Right lobe of liver (tissue), 6 donors: ENCODE results near the gene ITPR3. TPM values are rescaled to one million over a fixed set of nuclear protein-coding genes. Genes with fewer than 3 reads are reported as not detected.
A peak's percentile ranks its signal among the peaks of the same experiment; 100 is the strongest.

ENCODE experiments used
- ATAC-seq, 4 donors: fragments of 200-7000 bp; cut with Tn5 transposase; one replicate each; pipeline ENCODE4 v1.9.1; 2020; ENCODE audit warnings: mild to moderate bottlenecking in 4 of 4, moderate library complexity in 4 of 4
- DNase-seq, 3 donors: peaks; one replicate each; pipeline ENCODE4 v3.0.0-alpha.2; 2020
- H3K27ac ChIP-seq, 3 donors: fragments of 200-600 bp; one replicate each; pipeline ENCODE4 v1.8.0; 2022
- H3K27me3 ChIP-seq, 2 donors: fragments of 200-600 bp; one replicate each; pipeline ENCODE4 v1.8.0; 2022
- H3K36me3 ChIP-seq, 4 donors: fragments of 200-600 bp; sonication (generic) in 1 of 4; one replicate each; pipeline versions ENCODE4 v1.5.1 to v1.8.0; 2017 to 2022; ENCODE audit warnings: control low read depth in 1 of 4
- H3K4me1 ChIP-seq, 4 donors: fragments of 200-600 bp; sonication (generic) in 1 of 4; one replicate each; pipeline versions ENCODE4 v1.5.1 to v1.8.0; 2017 to 2022; ENCODE audit warnings: control low read depth in 1 of 4
- H3K4me3 ChIP-seq, 3 donors: fragments of 200-600 bp; one replicate each; pipeline ENCODE4 v1.8.0; 2022
- H3K9me3 ChIP-seq, 4 donors: fragments of 200-600 bp; sonication (generic) in 1 of 4; one replicate each; pipeline versions ENCODE4 v1.5.1 to v1.8.0; 2017 to 2022; ENCODE audit warnings: control low read depth in 1 of 4
- POLR2A ChIP-seq: fragments of 450-650 bp; IDR thresholded peaks from one replicate; pipeline ENCODE4 v1.6.1; 2017; ENCODE audit warnings: antibody characterized with exemption, mild to moderate bottlenecking
- WGBS: methylation state at CpG from one replicate; pipeline ENCODE4 v1.1.6; 2018; ENCODE audit warnings: low coverage, low lambda C conversion rate; ENCODE audit not compliant: insufficient coverage; ENCODE audit errors: missing lambda C conversion rate; 5-methylcytosine and 5-hydroxymethylcytosine counted together
- intact Hi-C, 2 donors: fragments of 100-400 bp; cut with DNase I; formaldehyde crosslinking; loops; one replicate each; pipeline versions ENCODE4 v1.11.2 to v1.14.1; 2022
- total RNA-seq, 6 experiments: library from RNA; depleted of rRNA in 2 of 6; stranded (reverse); fragments of >200 nt in 2 of 6; fragmentation: NEBNext Ultra II Directional in 3 of 6; extraction: Animal tissue kit (Norgen Biotek cat#: 25700) in 3 of 6; gene quantifications; one replicate each; pipeline versions ENCODE4 v1.1.0 to v1.2.4, GENCODE V29; 2016 to 2023
- TF ChIP-seq, protein P1 (sequence below), 4 donors: fragments of 200-600 bp in 3 of 4; fragments of 450-650 bp in 1 of 4; IDR thresholded peaks; one replicate each; pipeline versions ENCODE4 v1.5.1 to v1.8.0; 2016 to 2022; ENCODE audit warnings: antibody characterized with exemption in 4 of 4, mild to moderate bottlenecking in 2 of 4
- donor health status: DM: no; HTN: yes; CAD: no.
- donor health status: DM: no; HTN: no; CAD: no.
- donor health status: DM: no; HTN: no; CAD: no.
- donor health status: DM: no; HTN: yes; CAD: no.
- donor health status: DM: no; HTN: yes; CAD: no.

ITPR3 gene
- total RNA-seq, 6 experiments from 2014 or later: 0.79 to 3.5 (median 1.6) TPM

DNA sequence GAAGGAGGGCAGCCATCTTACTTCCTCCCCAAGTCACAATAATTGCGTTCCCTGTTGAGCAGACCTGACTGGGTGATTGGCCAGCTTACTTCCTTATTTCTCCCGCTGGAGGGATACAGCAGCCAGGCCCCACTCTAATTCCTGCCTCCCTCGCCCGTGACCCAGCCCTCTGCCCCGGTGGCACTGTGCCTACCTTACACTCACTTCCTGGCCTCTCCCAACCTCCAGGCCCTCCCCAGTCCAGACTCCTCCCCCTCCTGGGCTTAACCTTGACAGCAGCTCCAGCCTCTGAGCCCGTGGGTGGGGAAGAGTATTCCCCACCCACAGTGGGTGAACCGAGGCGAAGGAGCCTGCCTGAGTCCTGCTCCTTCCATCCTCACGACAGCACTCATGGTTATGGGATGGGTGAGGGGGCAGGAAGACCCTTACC is 44.0 kb upstream of the ITPR3 start:
- WGBS: 47% methylated on average over 8 of the region's 9 CpGs
- peak; percentile 34 to 51 (median 44) for ATAC-seq
- intact Hi-C loops: no loop called here

DNA sequence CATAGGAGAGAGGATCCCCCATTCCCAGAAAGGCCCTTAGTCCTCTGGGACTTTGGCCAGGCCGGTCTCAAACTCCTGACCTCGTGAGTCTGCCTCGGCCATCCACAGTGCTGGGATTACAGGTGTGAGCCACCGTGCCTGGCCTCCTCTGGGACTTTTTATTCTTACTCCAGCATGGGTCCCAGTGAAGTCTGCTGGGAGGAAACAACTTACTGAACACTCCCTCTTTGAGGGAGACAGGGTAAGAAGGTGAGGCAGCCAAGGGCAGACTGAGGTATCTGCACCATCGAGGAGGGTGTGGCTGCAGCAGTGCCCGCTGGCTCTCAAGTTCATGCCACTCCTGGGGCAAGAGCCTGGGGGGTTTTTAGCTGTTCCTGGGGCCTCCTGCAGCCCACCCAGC is 43.4 kb upstream of the ITPR3 start:
- DNase-seq (no peak), ATAC-seq (no peak)
- Histone ChIP-seq H3K4me3 (no peak overlapping the region), H3K27me3 (no peaks in the 10 kb centered on the region), H3K4me1 (peaks cover 0 to 9% (median 0%) of the 10 kb centered on the region in 4 donors), H3K36me3 (peaks cover 0 to 18% (median 7%) of the 10 kb centered on the region in 4 donors), H3K9me3 (no peaks in the 10 kb centered on the region), H3K27ac (peak overlapping the region in 1 of 3 donors; percentile 51)
- intact Hi-C loops: no loop called here
- TF ChIP-seq POLR2A: no peak
- TF ChIP-seq, protein P1, sequence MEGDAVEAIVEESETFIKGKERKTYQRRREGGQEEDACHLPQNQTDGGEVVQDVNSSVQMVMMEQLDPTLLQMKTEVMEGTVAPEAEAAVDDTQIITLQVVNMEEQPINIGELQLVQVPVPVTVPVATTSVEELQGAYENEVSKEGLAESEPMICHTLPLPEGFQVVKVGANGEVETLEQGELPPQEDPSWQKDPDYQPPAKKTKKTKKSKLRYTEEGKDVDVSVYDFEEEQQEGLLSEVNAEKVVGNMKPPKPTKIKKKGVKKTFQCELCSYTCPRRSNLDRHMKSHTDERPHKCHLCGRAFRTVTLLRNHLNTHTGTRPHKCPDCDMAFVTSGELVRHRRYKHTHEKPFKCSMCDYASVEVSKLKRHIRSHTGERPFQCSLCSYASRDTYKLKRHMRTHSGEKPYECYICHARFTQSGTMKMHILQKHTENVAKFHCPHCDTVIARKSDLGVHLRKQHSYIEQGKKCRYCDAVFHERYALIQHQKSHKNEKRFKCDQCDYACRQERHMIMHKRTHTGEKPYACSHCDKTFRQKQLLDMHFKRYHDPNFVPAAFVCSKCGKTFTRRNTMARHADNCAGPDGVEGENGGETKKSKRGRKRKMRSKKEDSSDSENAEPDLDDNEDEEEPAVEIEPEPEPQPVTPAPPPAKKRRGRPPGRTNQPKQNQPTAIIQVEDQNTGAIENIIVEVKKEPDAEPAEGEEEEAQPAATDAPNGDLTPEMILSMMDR (IDR thresholded peaks at IDR 0.05): no peak
- 100% methylated on average over 1 of the region's 6 CpGs for WGBS

More for the DNA sequence above, 44.0 kb upstream of the ITPR3 start:
- Histone ChIP-seq H3K36me3 (peaks cover 0 to 18% (median 7%) of the 10 kb centered on the region in 4 donors), H3K4me1 (peaks cover 0 to 9% (median 0%) of the 10 kb centered on the region in 4 donors), H3K4me3 (no peak overlapping the region), H3K9me3 (no peaks in the 10 kb centered on the region), H3K27ac (peak overlapping the region in 1 of 3 donors; percentile 51), H3K27me3 (no peaks in the 10 kb centered on the region)
- DNase-seq: peak; percentile 66 to 70 (median 68)
- no peak for TF ChIP-seq POLR2A
- TF ChIP-seq, protein P1 (IDR thresholded peaks at IDR 0.05): no peak

DNA sequence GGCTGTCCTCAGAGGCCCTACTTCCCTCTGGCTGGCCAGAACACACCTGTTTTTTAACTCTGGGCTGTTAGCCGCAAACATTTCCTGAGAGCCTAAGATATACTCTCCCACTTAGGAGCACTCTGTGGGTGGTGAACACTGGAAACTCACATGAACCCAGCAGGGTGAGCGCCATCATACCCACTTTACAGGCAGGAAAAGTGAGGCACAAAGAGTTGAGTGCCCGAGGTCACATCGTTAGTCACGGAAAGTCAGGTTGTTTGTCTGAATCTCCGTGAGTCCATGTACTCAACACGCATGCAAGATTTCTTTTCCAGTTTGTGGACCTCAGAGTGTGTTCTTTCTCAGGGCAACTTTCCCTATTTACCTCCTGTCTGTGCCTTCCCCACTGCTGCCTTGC is 43.0 kb upstream of the ITPR3 start:
- no peak for TF ChIP-seq POLR2A
- TF ChIP-seq, protein P1 (IDR thresholded peaks at IDR 0.05): no peak
- no peak for DNase-seq
- Histone ChIP-seq H3K4me1 (peaks cover 0 to 9% (median 0%) of the 10 kb centered on the region in 4 donors), H3K4me3 (peak overlapping the region in 2 of 3 donors; percentile 81 to 82), H3K36me3 (peaks cover 0 to 18% (median 7%) of the 10 kb centered on the region in 4 donors), H3K27ac (peak overlapping the region in 1 of 3 donors; percentile 73), H3K9me3 (no peaks in the 10 kb centered on the region), H3K27me3 (no peaks in the 10 kb centered on the region)
- intact Hi-C loops: no loop called here
- no peak for ATAC-seq
- WGBS: 100% methylated on average over 1 of the region's 7 CpGs

DNA sequence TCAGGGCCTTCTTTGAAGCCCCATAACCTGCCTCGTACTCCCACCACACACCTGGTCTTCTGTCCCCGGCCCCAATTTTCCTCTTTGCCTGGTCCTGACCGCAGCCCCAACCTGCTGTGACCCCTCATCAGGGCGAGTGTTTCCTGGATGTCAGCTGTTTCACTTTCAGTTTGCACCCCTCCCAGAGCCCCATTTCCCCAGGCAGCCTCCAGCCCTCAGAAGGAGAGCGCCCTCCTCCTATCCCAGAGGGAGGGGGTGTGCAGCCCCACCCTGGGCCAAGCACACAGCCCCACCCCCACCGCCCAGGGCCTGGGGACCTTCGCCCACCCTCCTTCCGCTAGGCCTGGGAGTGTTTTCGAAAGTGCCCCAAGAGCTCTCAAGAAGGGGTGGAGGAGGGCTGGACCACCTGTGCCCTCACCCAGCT is 42.5 kb upstream of the ITPR3 start:
- intact Hi-C loops: no loop called here
- peaks cover 0 to 18% (median 7%) of the 10 kb centered on the region in 4 donors for H3K36me3 ChIP-seq
- DNase-seq: no peak

More for the DNA sequence above, 42.5 kb upstream of the ITPR3 start:
- Histone ChIP-seq H3K27ac (peak overlapping the region in 2 of 3 donors; percentile 60 to 73), H3K27me3 (no peaks in the 10 kb centered on the region), H3K4me1 (peaks cover 0 to 9% (median 0%) of the 10 kb centered on the region in 4 donors), H3K9me3 (no peaks in the 10 kb centered on the region), H3K4me3 (peak overlapping the region; percentile 81 to 84 (median 82))
- 65% methylated on average over 9 of the region's 9 CpGs for WGBS
- peak in 2 of 4 donors; percentile 3 to 35 for ATAC-seq
- TF ChIP-seq, protein P1 (IDR thresholded peaks at IDR 0.05): no peak
- no peak for TF ChIP-seq POLR2A
